ENCODE results near the gene SUPT3H. TPM values are rescaled to one million over a fixed set of nuclear protein-coding genes. Genes with fewer than 3 reads are reported as not detected.

Gene SUPT3H
- total and polyA plus RNA-seq, 4 experiments from 2014 or later = 11.8 to 13.6 (median 12.6) TPM

DNA sequence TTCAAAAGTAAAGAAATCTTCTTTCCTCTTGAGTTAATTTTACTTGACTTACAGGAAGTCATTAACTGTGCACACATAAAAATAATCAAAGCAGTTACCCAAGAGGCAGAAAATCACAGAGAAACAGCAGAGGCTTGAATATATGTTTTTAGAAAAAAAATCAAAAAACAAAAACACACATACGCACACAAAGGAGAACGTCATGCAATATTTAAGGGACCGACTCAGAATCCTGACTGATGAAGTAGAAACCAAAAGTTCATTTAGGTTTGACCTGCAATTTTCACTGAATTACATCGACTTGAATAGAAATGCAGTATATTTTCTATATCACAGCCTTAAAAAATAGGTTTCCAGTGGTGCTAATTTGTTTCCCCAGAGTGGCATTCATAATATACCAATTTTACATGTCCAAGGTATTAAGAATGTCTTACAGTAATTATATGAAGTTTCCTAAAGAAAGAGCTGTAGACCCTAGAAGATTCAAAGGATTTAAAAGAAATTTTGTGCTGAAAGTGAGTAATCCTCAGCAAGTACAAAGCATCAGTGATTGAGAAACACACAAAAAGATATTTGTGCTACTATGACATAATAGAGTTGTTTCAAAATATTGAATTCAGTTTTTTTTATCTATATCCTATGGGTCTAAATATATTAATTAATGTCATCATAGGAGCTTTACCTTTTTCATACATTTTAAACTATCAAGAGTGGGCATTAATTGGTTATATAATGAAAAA lies 408.1 kb downstream of the SUPT3H start:
- Mint-ChIP-seq H3K27ac (no peak overlapping the region), H3K36me3 (peaks cover 0 to 6% of the 10 kb centered on the region in 2 donors), H3K4me1 (peaks cover 4 to 32% (median 16%) of the 10 kb centered on the region in 4 donors), H3K4me3 (peak overlapping the region in 3 of 8 donors; percentile 13 to 55 (median 33)), H3K9me3 (peaks cover 0 to 16% (median 5%) of the 10 kb centered on the region in 8 donors), H3K27me3 (no peaks in the 10 kb centered on the region)
- H3K27me3 ChIP-seq (ENCODE audit: insufficient read depth, low read length) = no peaks in the 10 kb centered on the region
- no peak for DNase-seq
- POLR2A ChIA-PET (ENCODE audit: partially characterized antibody) = no interaction called here
- intact Hi-C loops (cut with micrococcal nuclease) = loop anchor here (10.0 kb wide), 1 partner anchor 745 kb away; no protein-coding TSS in a partner anchor
- no peak overlapping the region for H3K27ac ChIP-seq (ENCODE audit: low read depth, low read length)
- no peaks in the 10 kb centered on the region for H3K36me3 ChIP-seq (ENCODE audit: insufficient read depth, low read length)
- peaks cover 9% of the 10 kb centered on the region for H3K4me1 ChIP-seq (ENCODE audit: insufficient read depth, low read length)
- H3K9me3 ChIP-seq (ENCODE audit: control insufficient read depth in 1 of 2, low read length in 2 of 2) = no peaks in the 10 kb centered on the region
- CTCF ChIA-PET (ENCODE audit: partially characterized antibody) = no interaction called here
- no peak overlapping the region for H3K4me3 ChIP-seq (ENCODE audit: low read length in 2 of 2)

DNA sequence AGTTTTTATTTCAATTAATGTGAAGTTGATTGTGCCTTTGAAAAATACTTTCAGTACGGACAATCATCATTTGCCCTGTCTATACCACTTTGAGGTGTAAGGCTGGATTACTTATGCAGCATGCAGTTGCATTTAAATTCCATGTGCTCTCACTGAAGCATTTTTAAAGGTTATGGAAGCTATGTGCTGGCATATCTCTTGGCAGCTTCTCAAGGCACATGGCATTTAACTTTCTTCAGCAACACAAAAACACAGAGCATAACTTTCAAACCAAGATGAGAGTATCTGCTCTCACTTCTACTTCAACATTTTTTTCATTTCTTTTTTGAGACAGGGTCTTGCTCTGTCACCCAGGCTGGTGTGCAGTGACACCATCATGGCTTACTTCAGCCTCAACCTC lies 410.3 kb downstream of the SUPT3H start:
- Mint-ChIP-seq H3K4me1 (peaks cover 2 to 17% (median 9%) of the 10 kb centered on the region in 4 donors), H3K36me3 (no peaks in the 10 kb centered on the region), H3K4me3 (no peak overlapping the region), H3K9me3 (peaks cover 0 to 7% (median 0%) of the 10 kb centered on the region in 8 donors), H3K27ac (no peak overlapping the region), H3K27me3 (no peaks in the 10 kb centered on the region)
- ChIA-PET CTCF (ENCODE audit: partially characterized antibody) (no interaction called here), POLR2A (ENCODE audit: partially characterized antibody) (no interaction called here)
- Histone ChIP-seq H3K27me3 (ENCODE audit: insufficient read depth, low read length) (no peaks in the 10 kb centered on the region), H3K9me3 (ENCODE audit: control insufficient read depth in 1 of 2, low read length in 2 of 2) (no peaks in the 10 kb centered on the region), H3K27ac (ENCODE audit: low read depth, low read length) (no peak overlapping the region), H3K36me3 (ENCODE audit: insufficient read depth, low read length) (no peaks in the 10 kb centered on the region), H3K4me3 (ENCODE audit: low read length in 2 of 2) (no peak overlapping the region), H3K4me1 (ENCODE audit: insufficient read depth, low read length) (peaks cover 4% of the 10 kb centered on the region)
- intact Hi-C loops (cut with micrococcal nuclease) = no loop called here
- no peak for DNase-seq

GRCh38 chr6:44966449-44967092 lies 411.2 kb downstream of the SUPT3H start:
- ChIA-PET CTCF (ENCODE audit: partially characterized antibody) (no interaction called here), POLR2A (ENCODE audit: partially characterized antibody) (no interaction called here)
- H3K27me3 ChIP-seq (ENCODE audit: insufficient read depth, low read length) = no peaks in the 10 kb centered on the region
- intact Hi-C loops (cut with micrococcal nuclease) = no loop called here
- DNase-seq = no peak
- Mint-ChIP-seq H3K36me3 (no peaks in the 10 kb centered on the region), H3K27ac (peak overlapping the region in 1 of 7 donors; percentile 19), H3K4me1 (peaks cover 4 to 17% (median 9%) of the 10 kb centered on the region in 4 donors), H3K9me3 (peaks cover 0 to 3% (median 0%) of the 10 kb centered on the region in 8 donors), H3K4me3 (peak overlapping the region in 2 of 8 donors; percentile 35 to 62), H3K27me3 (no peaks in the 10 kb centered on the region)
- no peaks in the 10 kb centered on the region for H3K9me3 ChIP-seq (ENCODE audit: control insufficient read depth in 1 of 2, low read length in 2 of 2)
- H3K27ac ChIP-seq (ENCODE audit: low read depth, low read length) = no peak overlapping the region
- H3K4me1 ChIP-seq (ENCODE audit: insufficient read depth, low read length) = peaks cover 4% of the 10 kb centered on the region
- H3K36me3 ChIP-seq (ENCODE audit: insufficient read depth, low read length) = no peaks in the 10 kb centered on the region
- H3K4me3 ChIP-seq (ENCODE audit: low read length in 2 of 2) = no peak overlapping the region

- no peaks in the 10 kb centered on the region for H3K9me3 Mint-ChIP-seq
- Histone ChIP-seq H3K4me1 (ENCODE audit: insufficient read depth, low read length) (peaks cover 4% of the 10 kb centered on the region), H3K4me3 (ENCODE audit: low read length in 2 of 2) (no peak overlapping the region), H3K36me3 (ENCODE audit: insufficient read depth, low read length) (no peaks in the 10 kb centered on the region), H3K9me3 (ENCODE audit: control insufficient read depth in 1 of 2, low read length in 2 of 2) (no peaks in the 10 kb centered on the region), H3K27me3 (ENCODE audit: insufficient read depth, low read length) (no peaks in the 10 kb centered on the region), H3K27ac (ENCODE audit: low read depth, low read length) (no peak overlapping the region)
- ChIA-PET CTCF (ENCODE audit: partially characterized antibody) (no interaction called here), POLR2A (ENCODE audit: partially characterized antibody) (interaction anchor here (1.3 kb wide), 1 partner anchor 11 kb away, joined by 3 read pairs; no protein-coding TSS in a partner anchor)
- intact Hi-C loops (cut with micrococcal nuclease) = no loop called here
- H3K36me3 Mint-ChIP-seq = peaks cover 0 to 3% of the 10 kb centered on the region in 2 donors
- no peak for DNase-seq
- peaks cover 7 to 17% (median 12%) of the 10 kb centered on the region in 4 donors for H3K4me1 Mint-ChIP-seq
- no peaks in the 10 kb centered on the region for H3K27me3 Mint-ChIP-seq
- no peak overlapping the region for H3K27ac Mint-ChIP-seq
- no peak overlapping the region for H3K4me3 Mint-ChIP-seq
These were observed 412.0 kb downstream of the SUPT3H start for GRCh38 chr6:44965708-44966107.

GRCh38 chr6:44960898-44961297 lies 416.8 kb downstream of the SUPT3H start:
- Histone ChIP-seq H3K36me3 (ENCODE audit: insufficient read depth, low read length) (no peaks in the 10 kb centered on the region), H3K27ac (ENCODE audit: low read depth, low read length) (no peak overlapping the region), H3K4me1 (ENCODE audit: insufficient read depth, low read length) (no peaks in the 10 kb centered on the region), H3K4me3 (ENCODE audit: low read length in 2 of 2) (no peak overlapping the region), H3K27me3 (ENCODE audit: insufficient read depth, low read length) (no peaks in the 10 kb centered on the region), H3K9me3 (ENCODE audit: control insufficient read depth in 1 of 2, low read length in 2 of 2) (no peaks in the 10 kb centered on the region)
- Mint-ChIP-seq H3K4me1 (peaks cover 0 to 8% (median 3%) of the 10 kb centered on the region in 4 donors), H3K27ac (no peak overlapping the region), H3K4me3 (no peak overlapping the region), H3K27me3 (no peaks in the 10 kb centered on the region), H3K9me3 (peaks cover 0 to 2% (median 0%) of the 10 kb centered on the region in 8 donors), H3K36me3 (peaks cover 0 to 7% of the 10 kb centered on the region in 2 donors)
- ChIA-PET POLR2A (ENCODE audit: partially characterized antibody) (no interaction called here), CTCF (ENCODE audit: partially characterized antibody) (no interaction called here)
- DNase-seq = no peak
- intact Hi-C loops (cut with micrococcal nuclease) = no loop called here

DNA sequence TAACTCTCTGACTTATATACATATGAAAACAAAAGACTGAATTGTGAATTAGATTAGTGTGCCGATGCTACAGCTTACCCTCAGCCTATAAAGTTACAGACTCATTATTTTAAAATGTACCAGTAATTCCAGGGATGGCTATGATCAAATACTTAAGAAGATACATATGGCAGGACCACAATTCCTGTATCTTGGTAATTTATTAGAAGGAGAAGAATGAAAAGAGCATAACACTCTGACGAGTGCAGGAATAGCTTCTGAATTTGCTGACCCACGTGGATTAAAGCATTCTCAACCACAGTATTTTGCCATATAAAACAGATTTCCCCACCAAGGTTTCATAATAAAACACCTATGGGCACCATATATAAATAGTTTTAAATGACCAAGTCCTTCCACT lies 418.1 kb downstream of the SUPT3H start:
- H3K4me3 Mint-ChIP-seq = no peak overlapping the region
- ChIA-PET CTCF (ENCODE audit: partially characterized antibody) (no interaction called here), POLR2A (ENCODE audit: partially characterized antibody) (interaction anchor here (1.3 kb wide), 1 partner anchor 17 kb away, joined by 3 read pairs; no protein-coding TSS in a partner anchor)
- Histone ChIP-seq H3K9me3 (ENCODE audit: control insufficient read depth in 1 of 2, low read length in 2 of 2) (no peaks in the 10 kb centered on the region), H3K27me3 (ENCODE audit: insufficient read depth, low read length) (no peaks in the 10 kb centered on the region), H3K4me1 (ENCODE audit: insufficient read depth, low read length) (no peaks in the 10 kb centered on the region), H3K36me3 (ENCODE audit: insufficient read depth, low read length) (no peaks in the 10 kb centered on the region), H3K27ac (ENCODE audit: low read depth, low read length) (no peak overlapping the region), H3K4me3 (ENCODE audit: low read length in 2 of 2) (no peak overlapping the region)
- DNase-seq = no peak
- intact Hi-C loops (cut with micrococcal nuclease) = no loop called here
- H3K36me3 Mint-ChIP-seq = peaks cover 0 to 7% of the 10 kb centered on the region in 2 donors
- no peaks in the 10 kb centered on the region for H3K27me3 Mint-ChIP-seq
- peaks cover 0 to 2% (median 0%) of the 10 kb centered on the region in 8 donors for H3K9me3 Mint-ChIP-seq
- peaks cover 0 to 9% (median 4%) of the 10 kb centered on the region in 4 donors for H3K4me1 Mint-ChIP-seq
- no peak overlapping the region for H3K27ac Mint-ChIP-seq

DNA sequence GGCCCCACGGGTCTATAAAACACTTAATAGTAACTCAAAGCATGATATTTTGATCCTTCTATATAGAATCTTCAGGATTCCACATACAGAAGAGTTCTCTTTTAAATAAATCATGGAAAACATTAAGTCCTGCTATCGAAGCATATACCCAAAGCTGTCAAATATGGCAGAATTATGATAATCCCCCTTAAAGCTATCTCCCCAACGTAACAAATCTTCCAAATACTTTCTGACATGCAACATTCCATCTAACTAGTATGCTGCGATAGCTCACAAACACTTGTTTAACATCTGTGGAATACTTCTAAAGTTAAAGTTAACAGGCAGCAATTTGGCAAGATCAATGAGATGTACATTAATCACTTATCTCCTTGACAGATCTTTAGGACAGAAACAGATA lies 420.6 kb downstream of the SUPT3H start:
- Mint-ChIP-seq H3K27me3 (no peaks in the 10 kb centered on the region), H3K36me3 (peaks cover 0 to 12% of the 10 kb centered on the region in 2 donors), H3K9me3 (peaks cover 0 to 2% (median 0%) of the 10 kb centered on the region in 8 donors), H3K4me3 (no peak overlapping the region), H3K4me1 (peaks cover 0 to 10% (median 5%) of the 10 kb centered on the region in 4 donors), H3K27ac (no peak overlapping the region)
- no peaks in the 10 kb centered on the region for H3K4me1 ChIP-seq (ENCODE audit: insufficient read depth, low read length)
- POLR2A ChIA-PET (ENCODE audit: partially characterized antibody) = no interaction called here
- H3K9me3 ChIP-seq (ENCODE audit: control insufficient read depth in 1 of 2, low read length in 2 of 2) = no peaks in the 10 kb centered on the region
- CTCF ChIA-PET (ENCODE audit: partially characterized antibody) = no interaction called here
- no peak for DNase-seq
- no peaks in the 10 kb centered on the region for H3K36me3 ChIP-seq (ENCODE audit: insufficient read depth, low read length)
- no peaks in the 10 kb centered on the region for H3K27me3 ChIP-seq (ENCODE audit: insufficient read depth, low read length)
- no peak overlapping the region for H3K4me3 ChIP-seq (ENCODE audit: low read length in 2 of 2)
- no peak overlapping the region for H3K27ac ChIP-seq (ENCODE audit: low read depth, low read length)
- intact Hi-C loops (cut with micrococcal nuclease) = no loop called here
